Measurements from ENCODE around the gene ATOX1. TPM values are rescaled to one million over a fixed set of nuclear protein-coding genes. Genes with fewer than 3 reads are reported as not detected.
A peak's percentile ranks its signal among the peaks of the same experiment; 100 is the strongest.

Gene ATOX1
- total and polyA plus RNA-seq, 2 of the 13 experiments (the other 11 are each of a cell fraction or from before 2014, with no cell fraction given), result 62.4 to 124 TPM

- 0 out of 2 replicates have a peak, but pooled peaks have one; percentile 49 for TF ChIP-seq CHCHD3 (CRISPR knock-in tag; IDR thresholded peaks at IDR 0.05)
- TF ChIP-seq ZNF292 (CRISPR knock-in tag; IDR thresholded peaks at IDR 0.05; ENCODE audit: borderline replicate concordance, low read depth), result peak; percentile 84; the same call in 1 of the 2 replicates
- TF ChIP-seq, protein P1, sequence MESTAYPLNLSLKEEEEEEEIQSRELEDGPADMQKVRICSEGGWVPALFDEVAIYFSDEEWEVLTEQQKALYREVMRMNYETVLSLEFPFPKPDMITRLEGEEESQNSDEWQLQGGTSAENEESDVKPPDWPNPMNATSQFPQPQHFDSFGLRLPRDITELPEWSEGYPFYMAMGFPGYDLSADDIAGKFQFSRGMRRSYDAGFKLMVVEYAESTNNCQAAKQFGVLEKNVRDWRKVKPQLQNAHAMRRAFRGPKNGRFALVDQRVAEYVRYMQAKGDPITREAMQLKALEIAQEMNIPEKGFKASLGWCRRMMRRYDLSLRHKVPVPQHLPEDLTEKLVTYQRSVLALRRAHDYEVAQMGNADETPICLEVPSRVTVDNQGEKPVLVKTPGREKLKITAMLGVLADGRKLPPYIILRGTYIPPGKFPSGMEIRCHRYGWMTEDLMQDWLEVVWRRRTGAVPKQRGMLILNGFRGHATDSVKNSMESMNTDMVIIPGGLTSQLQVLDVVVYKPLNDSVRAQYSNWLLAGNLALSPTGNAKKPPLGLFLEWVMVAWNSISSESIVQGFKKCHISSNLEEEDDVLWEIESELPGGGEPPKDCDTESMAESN (CRISPR knock-in tag; conservative IDR thresholded peaks at IDR 0.05), result peak; percentile 69
- TF ChIP-seq ZNF253 (CRISPR knock-in tag; IDR thresholded peaks at IDR 0.05; ENCODE audit: borderline replicate concordance), result 0 out of 2 replicates have a peak, but pooled peaks have one; percentile 10
- TF ChIP-seq ZNF180 (CRISPR knock-in tag; IDR thresholded peaks at IDR 0.05; ENCODE audit: borderline replicate concordance, low read depth), result no peak
- peak; percentile 67; the same call in 1 of the 2 replicates for TF ChIP-seq ZNF333 (CRISPR knock-in tag; IDR thresholded peaks at IDR 0.05; ENCODE audit: borderline replicate concordance)
- TF ChIP-seq NAIF1 (CRISPR knock-in tag; IDR thresholded peaks at IDR 0.05; ENCODE audit: borderline replicate concordance), result peak; percentile 69; the same call in 1 of the 2 replicates
- peak; percentile 59 for TF ChIP-seq MED1 (CRISPR knock-in tag; IDR thresholded peaks at IDR 0.05)
- TF ChIP-seq MAF1 (CRISPR knock-in tag; IDR thresholded peaks at IDR 0.05; ENCODE audit: borderline replicate concordance), result 0 out of 2 replicates have a peak, but pooled peaks have one; percentile 36
- no peak for TF ChIP-seq ZSCAN30 (CRISPR knock-in tag; IDR thresholded peaks at IDR 0.05)
- TF ChIP-seq ZNF329 (CRISPR knock-in tag; IDR thresholded peaks at IDR 0.05; ENCODE audit: low read depth), result peak; percentile 62; the same call in 1 of the 2 replicates
- TF ChIP-seq FOXC1 (CRISPR knock-in tag; IDR thresholded peaks at IDR 0.05; ENCODE audit: borderline replicate concordance), result peak; percentile 77
- peak; percentile 57; the same call in 1 of the 2 replicates for TF ChIP-seq ZNF30 (CRISPR knock-in tag; IDR thresholded peaks at IDR 0.05)
- 0 out of 2 replicates have a peak, but pooled peaks have one; percentile 31 for TF ChIP-seq PBX3 (CRISPR knock-in tag; IDR thresholded peaks at IDR 0.05; ENCODE audit: borderline replicate concordance)
- TF ChIP-seq SIX4 (CRISPR knock-in tag; IDR thresholded peaks at IDR 0.05), result no peak
- no peak for TF ChIP-seq POLR2AphosphoS2 (IDR thresholded peaks at IDR 0.05; ENCODE audit: low read depth, low read length)
- TF ChIP-seq ZNF580 (CRISPR knock-in tag; IDR thresholded peaks at IDR 0.05; ENCODE audit: borderline replicate concordance, low read depth), result peak; percentile 88; the same call in 1 of the 2 replicates
- no peak for TF ChIP-seq ZNF101 (CRISPR knock-in tag; IDR thresholded peaks at IDR 0.05; ENCODE audit: borderline replicate concordance, low read depth)
- no peak for TF ChIP-seq THRA (CRISPR knock-in tag; IDR thresholded peaks at IDR 0.05; ENCODE audit: borderline replicate concordance)
- TF ChIP-seq ZKSCAN1 (IDR thresholded peaks at IDR 0.05; ENCODE audit: low read length), result peak; percentile 12; the same call in 1 of the 2 replicates
- TF ChIP-seq ZBTB49 (CRISPR knock-in tag; IDR thresholded peaks at IDR 0.05; ENCODE audit: borderline replicate concordance), result no peak
Observed at GRCh38 chr5:151758430-151759241, at the start of gene ATOX1 (continued).

Measured in HepG2 (cell line).